HCT116 (cell line): Measurements from ENCODE around the gene AR.

Source experiments
- CBX3 ChIP-seq: IDR thresholded peaks from 2 replicates; pipeline ENCODE4 v1.6.1; 2012; ENCODE audit warnings: low read depth
- CTCF ChIP-seq, 3 experiments: fragments of 200-600 bp in 1 of 3; sonication (generic) in 1 of 3; IDR thresholded peaks in 2 of 3; conservative IDR thresholded peaks in 1 of 3; 2 replicates each; pipeline ENCODE4 v1.5.1; 2012 to 2017; ENCODE audit warnings: low read depth in 2 of 3, low read length in 2 of 3, antibody characterized with exemption in 1 of 3, borderline replicate concordance in 1 of 3, control low read depth in 1 of 3, mild to moderate bottlenecking in 1 of 3, mixed read lengths in 1 of 3, mixed run types in 1 of 3, moderate library complexity in 1 of 3; ENCODE audit not compliant: insufficient read depth in 1 of 3
- EGR1 ChIP-seq: IDR thresholded peaks from 2 replicates; pipeline ENCODE4 v1.6.1; 2012; ENCODE audit warnings: low read depth
- EZH2 ChIP-seq: fragments of 200-600 bp; sonication (generic); IDR thresholded peaks from 2 replicates; pipeline ENCODE4 v1.6.1; 2017; ENCODE audit warnings: antibody characterized with exemption, mixed run types
- EZH2phosphoT487 ChIP-seq: fragments of 200-600 bp; IDR thresholded peaks from 2 replicates; pipeline ENCODE4 v1.6.1; 2018; ENCODE audit warnings: antibody characterized with exemption, borderline replicate concordance
- POLR2A ChIP-seq: IDR thresholded peaks from 2 replicates; pipeline ENCODE4 v1.7.0; 2011; ENCODE audit warnings: borderline replicate concordance; ENCODE audit not compliant: insufficient read depth, insufficient read length; ENCODE audit errors: extremely low read depth
- SP1 ChIP-seq: IDR thresholded peaks from 2 replicates; pipeline ENCODE4 v1.6.1; 2012; ENCODE audit warnings: low read depth
- TCF7L2 ChIP-seq: IDR thresholded peaks from 2 replicates; pipeline ENCODE4 v1.7.0; 2011; ENCODE audit warnings: borderline replicate concordance, inconsistent platforms; ENCODE audit not compliant: insufficient read depth, insufficient read length; ENCODE audit errors: extremely low read depth
- ZNF274 ChIP-seq: fragments of 200-500 bp; sonication (Bioruptor generic); IDR thresholded peaks from 2 replicates; pipeline ENCODE4 v1.6.1; 2014; ENCODE audit warnings: mild to moderate bottlenecking, low read depth, low read length, inconsistent platforms

GRCh38 chrX:67718926-67719325, 175.1 kb downstream of the AR start:
- TF ChIP-seq CTCF (IDR thresholded peaks at IDR 0.05 in 2 of 3, conservative IDR thresholded peaks at IDR 0.05 in 1 of 3; ENCODE audit: borderline replicate concordance in 1 of 3, insufficient read depth in 1 of 3, low read depth in 2 of 3, low read length in 2 of 3) (no peak), POLR2A (no peak), EZH2 (no peak), EGR1 (no peak), EZH2phosphoT487 (no peak), SP1 (no peak), TCF7L2 (no peak), CBX3 (no peak), ZNF274 (no peak)
